Endometrial microvascular endothelial cells (primary cell): ENCODE data around the gene GTF2F1. TPM values are rescaled to one million over a fixed set of nuclear protein-coding genes. Genes with fewer than 3 reads are reported as not detected.

ENCODE experiments used
- total RNA-seq: library from RNA; depleted of rRNA; stranded (reverse); fragments of >200 nt; gene quantifications from one replicate; pipeline ENCODE4 v1.2.3, GENCODE V29; 2015; ENCODE audit errors: inconsistent ontology term

GTF2F1 gene
- total RNA-seq, 1 donor from 2014 or later, result 32.3 TPM

Other genes starting within 250 kb of the GTF2F1 start
- 17.2 TPM for gene MLLT1, start 113.2 kb downstream of the GTF2F1 start, total RNA-seq
- gene ACER1, start 59.6 kb downstream of the GTF2F1 start, total RNA-seq, result not detected
- 109 TPM for gene CLPP, start 31.6 kb downstream of the GTF2F1 start, total RNA-seq
- gene ALKBH7, start 20.4 kb downstream of the GTF2F1 start, total RNA-seq, result 43.9 TPM
- gene PSPN, start 17.2 kb downstream of the GTF2F1 start, total RNA-seq, result 0.46 TPM
- gene KHSRP, start 31.6 kb upstream of the GTF2F1 start, total RNA-seq, result 251 TPM
- gene SLC25A41, start 40.6 kb upstream of the GTF2F1 start, total RNA-seq, result not detected
- gene SLC25A23, start 66.6 kb upstream of the GTF2F1 start, total RNA-seq, result 15.1 TPM
- gene CRB3, start 71.1 kb upstream of the GTF2F1 start, total RNA-seq, result not detected
- gene DENND1C, start 88.6 kb upstream of the GTF2F1 start, total RNA-seq, result not detected
- gene TUBB4A, start 109.1 kb upstream of the GTF2F1 start, total RNA-seq, result not detected
- gene TNFSF9, start 137.9 kb upstream of the GTF2F1 start, total RNA-seq, result 6.7 TPM
- gene CD70, start 198.0 kb upstream of the GTF2F1 start, total RNA-seq, result 12.3 TPM